Mesenchymal stem cell (in vitro differentiated cells and primary cell): Measurements from ENCODE around the gene DPM2.

Experiments
- DNase-seq: peaks from one replicate; pipeline ENCODE4 v3.0.0-alpha.2; 2013
- H2AFZ ChIP-seq: one replicate; pipeline ENCODE4 v1.6.1; 2013; ENCODE audit warnings: low read depth, mild to moderate bottlenecking, control low read depth, inconsistent platforms, low read length, moderate library complexity
- H2AK5ac ChIP-seq: 2 replicates; pipeline ENCODE4 v1.6.1; 2013; ENCODE audit warnings: low read length, moderate library complexity, mild to moderate bottlenecking, inconsistent platforms; ENCODE audit not compliant: severe bottlenecking
- H2BK120ac ChIP-seq: one replicate; pipeline ENCODE4 v1.6.1; 2013; ENCODE audit warnings: low read depth, mild to moderate bottlenecking, inconsistent platforms, low read length, moderate library complexity
- H2BK12ac ChIP-seq, 2 experiments: one replicate each; pipeline ENCODE4 v1.6.1; 2013; ENCODE audit warnings: inconsistent platforms in 2 of 2, low read length in 2 of 2, mild to moderate bottlenecking in 2 of 2, moderate library complexity in 2 of 2, control low read depth in 1 of 2
- H2BK15ac ChIP-seq: one replicate; pipeline ENCODE4 v1.6.1; 2013; ENCODE audit warnings: mild to moderate bottlenecking, low read depth, inconsistent platforms; ENCODE audit not compliant: poor library complexity, severe bottlenecking
- H2BK5ac ChIP-seq: 2 replicates; pipeline ENCODE4 v1.6.1; 2013; ENCODE audit warnings: low read depth, mild to moderate bottlenecking, low read length, control low read depth, inconsistent platforms; ENCODE audit not compliant: poor library complexity, severe bottlenecking
- H3K14ac ChIP-seq, 2 experiments: one replicate each; pipeline ENCODE4 v1.6.1; 2013; ENCODE audit warnings: inconsistent platforms in 2 of 2, low read length in 2 of 2, control low read depth in 1 of 2, mild to moderate bottlenecking in 1 of 2, moderate library complexity in 1 of 2
- H3K18ac ChIP-seq, 2 experiments: one replicate each; pipeline ENCODE4 v1.6.1; 2013; ENCODE audit warnings: inconsistent platforms in 2 of 2, low read length in 2 of 2, control low read depth in 1 of 2, low read depth in 1 of 2, mild to moderate bottlenecking in 1 of 2
- H3K23ac ChIP-seq, 2 experiments: one replicate each; pipeline ENCODE4 v1.6.1; 2013; ENCODE audit warnings: inconsistent platforms in 2 of 2, low read length in 2 of 2, mild to moderate bottlenecking in 2 of 2, moderate library complexity in 2 of 2, control low read depth in 1 of 2
- H3K27ac ChIP-seq: 2 replicates; pipeline ENCODE4 v1.5.1; 2013; ENCODE audit warnings: mild to moderate bottlenecking, moderate library complexity, low read length, control low read depth, inconsistent platforms; ENCODE audit not compliant: poor library complexity, severe bottlenecking
- H3K27me3 ChIP-seq, 2 experiments: 2 replicates each; pipeline versions ENCODE4 v1.6.1 to v1.7.0; 2013; ENCODE audit warnings: low read length in 2 of 2, mild to moderate bottlenecking in 2 of 2, moderate library complexity in 2 of 2, control low read depth in 1 of 2, inconsistent platforms in 1 of 2; ENCODE audit not compliant: control insufficient read depth in 1 of 2, insufficient read depth in 1 of 2
- H3K36me3 ChIP-seq, 2 experiments: 2 replicates each; pipeline versions ENCODE4 v1.6.1 to v1.7.0; 2013; ENCODE audit warnings: low read length in 2 of 2, control low read depth in 1 of 2, inconsistent platforms in 1 of 2, low read depth in 1 of 2, mild to moderate bottlenecking in 1 of 2; ENCODE audit not compliant: insufficient read depth in 2 of 2, control insufficient read depth in 1 of 2
- H3K4ac ChIP-seq, 2 experiments: one replicate each; pipeline ENCODE4 v1.6.1; 2013; ENCODE audit warnings: inconsistent platforms in 2 of 2, low read length in 2 of 2, mild to moderate bottlenecking in 2 of 2, moderate library complexity in 2 of 2, control low read depth in 1 of 2, low read depth in 1 of 2
- H3K4me1 ChIP-seq: 2 replicates; pipeline ENCODE4 v1.6.1; 2013; ENCODE audit warnings: low read depth, low read length, control low read depth; ENCODE audit not compliant: control insufficient read depth, insufficient read depth
- H3K4me2 ChIP-seq: 2 replicates; pipeline ENCODE4 v1.6.1; 2013; ENCODE audit warnings: low read length, mild to moderate bottlenecking, inconsistent platforms; ENCODE audit not compliant: poor library complexity, severe bottlenecking
- H3K4me3 ChIP-seq, 2 experiments: 2 replicates each; pipeline versions ENCODE4 v1.5.1 to v1.7.0; 2013; ENCODE audit warnings: low read length in 2 of 2, mild to moderate bottlenecking in 2 of 2, control low read depth in 1 of 2, low read depth in 1 of 2; ENCODE audit not compliant: insufficient read depth in 1 of 2
- H3K79me1 ChIP-seq: replicated peaks from 2 replicates; pipeline ENCODE4 v1.6.1; 2013; ENCODE audit warnings: mild to moderate bottlenecking, control low read depth, low read length, inconsistent platforms; ENCODE audit not compliant: poor library complexity, severe bottlenecking
- H3K9ac ChIP-seq: 2 replicates; pipeline ENCODE4 v1.7.0; 2013; ENCODE audit warnings: mild to moderate bottlenecking, low read length, moderate library complexity
- H3K9me3 ChIP-seq: 2 replicates; pipeline ENCODE4 v1.7.0; 2013; ENCODE audit warnings: mild to moderate bottlenecking, low read length; ENCODE audit not compliant: control insufficient read depth
- H4K8ac ChIP-seq: one replicate; pipeline ENCODE4 v1.6.1; 2013; ENCODE audit warnings: inconsistent platforms, mild to moderate bottlenecking, low read length, moderate library complexity
- H4K91ac ChIP-seq: one replicate; pipeline ENCODE4 v1.6.1; 2013; ENCODE audit warnings: mild to moderate bottlenecking, low read length, inconsistent platforms
- WGBS: methylation state at CpG from one replicate; pipeline ENCODE4 v1.1.7; 2013; ENCODE audit warnings: mixed read lengths; 5-methylcytosine and 5-hydroxymethylcytosine counted together

DPM2 gene

DNA sequence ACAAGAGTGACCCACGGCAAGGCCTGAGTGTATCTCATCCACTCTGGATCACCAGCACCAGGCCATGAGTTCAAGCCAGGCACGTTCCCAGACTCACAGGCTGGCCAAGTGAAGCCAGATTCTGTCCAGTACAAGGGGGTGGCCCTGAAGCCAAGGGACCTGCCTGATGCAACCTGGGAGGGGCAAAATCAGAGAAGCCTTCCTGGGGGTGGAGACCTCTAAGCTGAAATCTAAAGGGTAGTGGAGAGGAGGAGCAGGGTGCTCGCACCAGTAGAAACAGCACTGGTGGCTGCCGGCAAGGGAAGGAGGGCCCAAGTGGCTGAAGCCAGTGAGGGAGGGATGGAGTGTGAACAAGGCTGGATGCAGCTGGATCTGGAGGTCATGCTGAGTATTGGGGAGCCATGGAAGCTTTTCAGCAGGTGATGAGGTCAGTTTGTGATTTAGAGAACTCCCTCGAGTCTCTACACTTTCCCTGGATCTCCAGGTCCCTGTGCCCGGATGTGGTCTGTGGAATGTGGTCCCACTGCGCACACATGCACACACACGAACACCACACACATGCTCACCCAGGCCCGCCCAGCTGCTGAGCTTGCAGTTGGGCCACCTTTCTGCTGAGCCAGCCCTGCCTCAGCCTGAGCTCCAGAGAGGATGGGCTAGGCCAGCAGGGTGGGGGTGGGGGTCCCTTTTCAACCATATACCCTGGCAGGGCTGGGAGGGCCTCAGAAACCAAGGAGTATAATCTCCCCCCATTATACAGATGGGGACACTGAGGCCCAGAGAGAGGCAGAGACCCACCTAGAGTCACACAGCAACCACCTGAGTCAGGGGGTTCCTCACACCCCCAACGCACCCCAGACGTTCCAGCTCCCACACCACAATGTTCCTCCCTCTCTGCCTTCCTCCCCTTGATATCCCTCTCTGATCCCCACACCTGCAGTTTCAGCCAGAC, 8.7 kb downstream of the DPM2 start:
- no peak overlapping the region for H3K27ac ChIP-seq
- peaks cover 2 to 8% of the 10 kb centered on the region in 2 experiments for H3K36me3 ChIP-seq
- H2BK120ac ChIP-seq = no peak overlapping the region
- no peak overlapping the region for H2AFZ ChIP-seq
- H4K91ac ChIP-seq = no peak overlapping the region
- no peak overlapping the region for H3K4me3 ChIP-seq
- H3K14ac ChIP-seq = no peak overlapping the region
- H3K4me2 ChIP-seq = no peak overlapping the region
- WGBS = 83% methylated on average over 11 of the region's 11 CpGs
- no peak overlapping the region for H3K18ac ChIP-seq
- H3K9ac ChIP-seq = no peak overlapping the region
- H3K23ac ChIP-seq = no peak overlapping the region
- H2BK15ac ChIP-seq = peak overlapping the region; percentile 26
- H2AK5ac ChIP-seq = no peak overlapping the region
- H3K27me3 ChIP-seq = peaks cover 0 to 30% of the 10 kb centered on the region in 2 experiments
- peaks cover 37% of the 10 kb centered on the region for H3K4me1 ChIP-seq
- no peak overlapping the region for H4K8ac ChIP-seq
- H2BK12ac ChIP-seq = peak overlapping the region; percentile 21 to 75
- DNase-seq = no peak
- H2BK5ac ChIP-seq = no peak overlapping the region
- no peak overlapping the region for H3K4ac ChIP-seq
- no peaks in the 10 kb centered on the region for H3K9me3 ChIP-seq
- H3K79me1 ChIP-seq = peaks cover 2% of the 10 kb centered on the region

DNA sequence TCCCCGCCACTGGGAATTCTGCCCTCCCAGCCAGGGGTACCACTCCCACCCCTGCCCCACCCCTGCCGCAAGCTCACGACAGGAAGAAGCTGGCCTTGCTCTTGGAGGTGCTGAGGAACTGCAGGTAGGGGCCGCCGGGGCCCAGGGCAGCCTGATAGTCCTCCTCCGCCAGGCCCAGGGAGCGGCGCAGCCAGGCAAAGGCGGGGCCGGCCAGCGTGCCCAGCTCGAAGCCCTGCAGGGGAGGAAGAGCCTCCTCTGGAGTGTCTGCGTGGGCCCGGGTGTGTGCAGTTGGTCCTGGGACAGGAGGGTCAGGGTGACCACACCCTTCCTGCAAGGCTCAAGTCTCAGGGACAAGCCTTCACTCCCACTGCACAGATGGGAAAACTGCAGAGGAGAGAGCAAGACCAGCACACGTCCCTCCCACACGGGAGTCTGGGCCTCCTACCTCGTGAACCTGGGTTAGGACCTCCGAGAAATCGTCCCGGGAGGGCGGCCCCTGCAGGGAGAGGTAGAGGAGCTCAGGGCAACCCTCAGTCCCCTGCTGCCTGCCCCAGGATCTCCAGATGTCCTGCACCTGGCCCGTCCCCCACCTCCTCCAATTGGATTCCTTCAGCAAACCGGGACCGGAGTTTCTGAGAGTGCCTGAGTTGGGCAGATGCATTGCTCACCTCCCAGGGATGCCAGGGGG, 9.5 kb downstream of the DPM2 start:
- Histone ChIP-seq H2BK12ac (no peak overlapping the region), H4K91ac (no peak overlapping the region), H3K79me1 (peaks cover 2% of the 10 kb centered on the region), H3K27me3 (peaks cover 0 to 30% of the 10 kb centered on the region in 2 experiments), H2BK120ac (no peak overlapping the region), H3K14ac (no peak overlapping the region), H4K8ac (no peak overlapping the region), H2AFZ (no peak overlapping the region), H3K18ac (no peak overlapping the region), H3K4me3 (no peak overlapping the region), H3K4me2 (no peak overlapping the region), H2BK15ac (peak overlapping the region; percentile 15), H2AK5ac (no peak overlapping the region), H3K4me1 (peaks cover 41% of the 10 kb centered on the region), H2BK5ac (no peak overlapping the region), H3K36me3 (peaks cover 2 to 7% of the 10 kb centered on the region in 2 experiments), H3K9ac (no peak overlapping the region), H3K27ac (no peak overlapping the region), H3K9me3 (no peaks in the 10 kb centered on the region), H3K4ac (no peak overlapping the region), H3K23ac (no peak overlapping the region)
- DNase-seq = no peak
- 20% methylated on average over 24 of the region's 24 CpGs for WGBS

DNA sequence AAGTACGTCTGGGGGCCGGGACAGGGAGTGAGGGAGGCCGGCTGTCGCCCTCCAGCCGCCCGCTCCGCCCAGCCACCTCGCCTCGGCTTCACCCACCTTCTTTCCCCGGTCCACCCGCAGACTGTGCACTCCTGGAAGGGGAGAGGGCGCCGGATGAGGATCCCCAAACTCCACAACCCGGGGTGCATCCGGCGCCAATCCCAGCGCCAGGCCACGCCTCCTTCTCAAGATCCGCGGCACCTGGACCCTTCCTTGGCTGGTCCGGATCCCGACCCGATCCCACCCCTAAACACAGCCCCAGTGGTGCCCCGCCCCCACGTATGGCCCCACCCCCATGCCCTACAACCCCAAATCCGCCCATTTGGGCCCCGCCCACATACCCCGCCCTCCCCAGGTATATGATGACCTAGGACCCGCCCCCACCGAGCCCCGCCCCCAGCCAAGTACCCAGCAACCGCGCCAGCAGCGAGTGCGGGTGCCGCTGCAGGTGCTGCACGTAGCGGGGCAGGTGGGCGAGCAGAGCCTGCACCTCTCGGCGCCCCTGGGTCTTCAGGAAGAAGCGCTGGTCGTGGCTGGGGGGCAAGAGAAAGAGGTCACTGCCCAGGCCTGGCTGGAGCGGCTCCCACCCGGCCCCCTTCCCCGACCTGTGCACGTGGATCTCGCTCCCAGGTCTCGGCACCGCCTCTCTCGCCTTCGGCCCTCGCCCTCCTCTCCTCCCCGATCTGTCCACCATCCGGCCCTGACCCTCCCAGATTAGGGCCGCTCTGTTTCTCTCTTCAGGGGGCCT, 10.3 kb downstream of the DPM2 start:
- peaks cover 0 to 30% of the 10 kb centered on the region in 2 experiments for H3K27me3 ChIP-seq
- no peak overlapping the region for H2AK5ac ChIP-seq
- no peak overlapping the region for H4K8ac ChIP-seq
- H3K4me2 ChIP-seq = peak overlapping the region; percentile 81
- H3K4ac ChIP-seq = no peak overlapping the region
- peak overlapping the region in 1 of 2 experiments; percentile 48 for H3K18ac ChIP-seq
- peak overlapping the region in 1 of 2 experiments; percentile 27 for H3K23ac ChIP-seq
- peak overlapping the region; percentile 15 for H2BK15ac ChIP-seq
- no peak overlapping the region for H4K91ac ChIP-seq
- peaks cover 38% of the 10 kb centered on the region for H3K4me1 ChIP-seq
- WGBS = 9% methylated on average over 19 of the region's 56 CpGs
- peak overlapping the region; percentile 47 for H2AFZ ChIP-seq
- H2BK5ac ChIP-seq = no peak overlapping the region
- H3K14ac ChIP-seq = no peak overlapping the region
- no peak for DNase-seq
- no peaks in the 10 kb centered on the region for H3K79me1 ChIP-seq
- H3K36me3 ChIP-seq = peaks cover 2 to 4% of the 10 kb centered on the region in 2 experiments
- peak overlapping the region; percentile 41 to 72 for H3K4me3 ChIP-seq
- H3K9ac ChIP-seq = peak overlapping the region; percentile 71
- H2BK120ac ChIP-seq = no peak overlapping the region
- no peak overlapping the region for H3K27ac ChIP-seq
- H2BK12ac ChIP-seq = peak overlapping the region in 1 of 2 experiments; percentile 57
- no peaks in the 10 kb centered on the region for H3K9me3 ChIP-seq
